AG04450 (cell line): ENCODE measurements around the gene CDC42EP2. TPM values are rescaled to one million over a fixed set of nuclear protein-coding genes. Genes with fewer than 3 reads are reported as not detected.

ENCODE experiments used
- CTCF ChIA-PET: fragments of 300-600, 350-600 bp; formaldehyde crosslinking; extraction: SDS; loops from one replicate; lab custom pipeline; 2022; ENCODE audit warnings: antibody characterized with exemption, inconsistent platforms; lab: Charles Lee
- POLR2A ChIA-PET: fragments of 350-600 bp; formaldehyde crosslinking; extraction: SDS; loops from one replicate; lab custom pipeline; 2021; ENCODE audit warnings: antibody characterized with exemption, inconsistent platforms; lab: Yijun Ruan, JAX
- DNase-seq: peaks from one replicate; pipeline ENCODE4 v3.0.0-alpha.2; 2011; ENCODE audit warnings: low read depth, low spot score
- H3K27ac ChIP-seq: one replicate; pipeline ENCODE4 v1.5.1; 2012; ENCODE audit warnings: low read depth, low read length, control low read depth
- H3K27me3 ChIP-seq: one replicate; pipeline ENCODE4 v1.6.0; 2012; ENCODE audit warnings: low read length; ENCODE audit not compliant: control insufficient read depth, insufficient read depth
- H3K4me3 ChIP-seq: 2 replicates; pipeline ENCODE4 v1.5.1; 2011; ENCODE audit warnings: mild to moderate bottlenecking, low read depth, low read length, control low read depth
- H3K9me3 ChIP-seq: 2 replicates; pipeline ENCODE4 v1.5.1; 2012; ENCODE audit warnings: low read length; ENCODE audit not compliant: control insufficient read depth, insufficient read depth
- CTCF ChIP-seq: IDR thresholded peaks from 2 replicates; pipeline ENCODE4 v1.5.1; 2011; ENCODE audit warnings: low read depth, low read length, control low read depth, inconsistent platforms
- polyA plus RNA-seq: library from polyadenylated mRNA; depleted of rRNA; stranded (reverse); fragments of >200 nt; gene quantifications from 2 replicates; pipeline ENCODE4 v1.2.3, GENCODE V29; 2011

Gene CDC42EP2
- polyA plus RNA-seq, 1 experiment, result 14.3 TPM

- TF ChIP-seq CTCF, result no peak
- Histone ChIP-seq H3K9me3 (no peaks in the 10 kb centered on the region; the same call in 1 of the 2 replicates), H3K27me3 (no peaks in the 10 kb centered on the region), H3K27ac (no peak overlapping the region), H3K4me3 (no peak overlapping the region)
- CTCF ChIA-PET, result no interaction called here
- POLR2A ChIA-PET, result no interaction called here
- no peak for DNase-seq
Observed at GRCh38 chr11:65308281-65308891, 6.3 kb upstream of the CDC42EP2 start.

GRCh38 chr11:65309006-65309405 lies 5.7 kb upstream of the CDC42EP2 start:
- CTCF ChIA-PET, result interaction anchor here (0.7 kb wide), 1 partner anchor 23 kb away, joined by 3 read pairs; no protein-coding TSS in a partner anchor
- no peaks in the 10 kb centered on the region; the same call in 1 of the 2 replicates for H3K9me3 ChIP-seq
- H3K27me3 ChIP-seq, result no peaks in the 10 kb centered on the region
- DNase-seq, result no peak
- H3K4me3 ChIP-seq, result no peak overlapping the region
- POLR2A ChIA-PET, result no interaction called here
- no peak overlapping the region for H3K27ac ChIP-seq
- no peak for TF ChIP-seq CTCF

GRCh38 chr11:65310215-65310614 lies 4.5 kb upstream of the CDC42EP2 start:
- H3K27ac ChIP-seq, result no peak overlapping the region
- peaks cover 2% of the 10 kb centered on the region; the same call in 1 of the 2 replicates for H3K9me3 ChIP-seq
- ChIA-PET POLR2A (interaction anchor here (0.7 to 1.1 kb wide), 3 partner anchors 8 to 31 kb away, joined by 3 to 6 read pairs (median 3); no protein-coding TSS in a partner anchor), CTCF (interaction anchor here (8.5 kb wide), 1 partner anchor 33 kb away, joined by 271 read pairs; no protein-coding TSS in a partner anchor)
- no peak for TF ChIP-seq CTCF
- no peak overlapping the region for H3K4me3 ChIP-seq
- DNase-seq, result no peak
- no peaks in the 10 kb centered on the region for H3K27me3 ChIP-seq

- Histone ChIP-seq H3K27me3 (no peaks in the 10 kb centered on the region), H3K27ac (peak overlapping the region; percentile 31), H3K4me3 (no peak overlapping the region), H3K9me3 (peaks cover 5% of the 10 kb centered on the region; the same call in 1 of the 2 replicates)
- CTCF ChIA-PET, result interaction anchor here (8.5 kb wide), 1 partner anchor 33 kb away, joined by 271 read pairs; no protein-coding TSS in a partner anchor
- POLR2A ChIA-PET, result interaction anchor here (0.8 to 1.1 kb wide), 2 partner anchors 9 to 18 kb away, joined by 3 read pairs; no protein-coding TSS in a partner anchor
- no peak for DNase-seq
- TF ChIP-seq CTCF, result no peak
Observed at GRCh38 chr11:65310736-65311135, 3.9 kb upstream of the CDC42EP2 start.

- no peaks in the 10 kb centered on the region for H3K27me3 ChIP-seq
- H3K27ac ChIP-seq, result peak overlapping the region; percentile 31
- POLR2A ChIA-PET, result interaction anchor here (1.1 to 6.6 kb wide), 2 partner anchors 9 to 19 kb away, joined by 3 to 118 read pairs; no protein-coding TSS in a partner anchor
- CTCF ChIA-PET, result interaction anchor here (0.7 to 11.1 kb wide), 3 partner anchors 20 to 359 kb away, joined by 6 to 271 read pairs (median 203); partner anchors contain the start of gene DPF2
- no peak for TF ChIP-seq CTCF
- no peak overlapping the region for H3K4me3 ChIP-seq
- H3K9me3 ChIP-seq, result peaks cover 5% of the 10 kb centered on the region; the same call in 1 of the 2 replicates
- no peak for DNase-seq
Observed at GRCh38 chr11:65311170-65311678, 3.4 kb upstream of the CDC42EP2 start.
